ENCODE measurements around the gene ITSN1.

GRCh38 chr21:33940164-33940880 is 298.0 kb downstream of the ITSN1 start:
- TF ChIP-seq EZH2phosphoT487 (IDR thresholded peaks at IDR 0.05; ENCODE audit: insufficient read depth, low read depth) (no peak), EZH2 (IDR thresholded peaks at IDR 0.05; ENCODE audit: insufficient read depth, poor library complexity, severe bottlenecking) (no peak)
